Measurements from ENCODE around the gene CENPM. TPM values are rescaled to one million over a fixed set of nuclear protein-coding genes. Genes with fewer than 3 reads are reported as not detected.

CENPM gene
- polyA plus RNA-seq, 4 donors, result 11.2 to 16.2 (median 13.5) TPM

DNA sequence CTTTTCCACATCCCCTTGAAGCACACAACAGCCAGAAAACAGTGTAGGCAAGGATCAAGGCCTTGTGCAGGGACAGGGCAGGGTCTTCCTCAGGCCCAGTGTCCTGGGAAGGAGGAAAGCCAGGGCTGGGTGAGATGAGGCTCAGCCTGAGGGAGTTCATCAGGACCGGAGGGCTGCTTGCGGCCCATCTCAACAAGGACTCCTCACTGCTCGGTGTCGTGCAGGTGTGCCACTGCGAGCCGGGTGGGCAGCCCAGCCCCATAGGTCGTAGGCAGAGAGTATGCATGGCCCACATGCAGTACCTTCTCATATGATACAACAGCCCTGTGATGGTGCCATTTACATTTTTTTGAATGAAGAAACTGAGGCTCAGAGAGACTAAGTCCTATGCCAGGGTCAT lies 44.9 kb downstream of the CENPM start:
- DNase-seq (ENCODE audit: low read depth in 4 of 4, low spot score in 3 of 4), result no peak

DNA sequence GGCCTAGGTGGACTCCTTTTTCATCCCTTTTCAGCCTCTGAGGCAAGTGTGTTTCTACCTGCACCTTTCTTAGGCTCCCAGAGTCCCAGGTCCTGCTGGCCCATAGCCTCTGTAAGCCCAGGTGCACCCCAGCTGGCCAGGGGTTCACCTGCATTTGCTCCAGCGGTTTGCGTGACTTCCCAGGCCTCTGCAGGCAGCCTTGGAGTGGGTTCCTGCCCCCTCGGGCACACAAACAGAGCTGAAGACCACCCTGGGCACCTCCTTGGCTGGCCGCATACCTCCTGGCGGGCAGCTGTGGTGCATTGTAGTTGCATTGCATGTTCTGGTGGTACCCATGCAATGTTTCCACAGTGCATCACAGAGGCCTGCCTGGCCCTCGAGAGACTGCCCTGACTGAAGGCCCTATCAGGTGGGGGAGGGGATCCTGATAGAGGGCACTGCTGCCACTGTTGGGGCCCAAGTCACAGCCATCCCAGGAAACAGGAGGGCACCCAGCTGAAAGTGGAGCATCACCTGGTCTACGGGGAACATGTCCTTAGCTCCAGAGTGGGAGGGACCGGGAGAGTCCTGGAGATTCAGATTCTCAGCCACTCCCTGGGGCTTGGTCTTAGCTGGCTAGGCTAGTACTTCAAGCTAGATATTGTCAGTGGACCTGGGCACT lies 46.2 kb downstream of the CENPM start:
- DNase-seq (ENCODE audit: low read depth in 4 of 4, low spot score in 3 of 4), result no peak

GRCh38 chr22:41899992-41900651 lies 46.8 kb downstream of the CENPM start:
- no peak for DNase-seq (ENCODE audit: low read depth in 4 of 4, low spot score in 3 of 4)

DNA sequence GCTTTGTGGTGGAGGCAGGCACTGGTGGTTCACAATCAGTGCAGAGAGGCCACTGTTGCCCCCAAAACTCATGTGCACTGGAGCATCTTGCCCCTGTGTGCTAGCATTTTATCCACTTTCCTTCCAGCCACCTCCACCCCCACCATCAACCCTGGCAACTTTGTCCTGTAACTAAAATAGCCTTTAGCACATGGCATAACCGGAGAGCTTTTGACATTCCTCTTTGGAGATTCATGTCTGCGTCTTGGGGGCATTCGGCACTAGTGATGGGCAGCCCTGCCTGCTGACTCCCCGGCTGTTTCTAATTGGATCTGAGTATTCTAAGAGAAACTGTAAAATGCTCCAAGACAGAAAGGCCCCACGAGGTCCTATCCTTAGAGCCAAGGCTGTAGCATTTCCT lies 47.8 kb downstream of the CENPM start:
- DNase-seq (ENCODE audit: low read depth in 4 of 4, low spot score in 3 of 4), result no peak

GRCh38 chr22:41898645-41899044 lies 48.3 kb downstream of the CENPM start:
- no peak for DNase-seq (ENCODE audit: low read depth in 4 of 4, low spot score in 3 of 4)

GRCh38 chr22:41893591-41894375 lies 53.2 kb downstream of the CENPM start:
- DNase-seq (ENCODE audit: low read depth in 4 of 4, low spot score in 3 of 4), result no peak

GRCh38 chr22:41892721-41893120 lies 54.2 kb downstream of the CENPM start:
- no peak for DNase-seq (ENCODE audit: low read depth in 4 of 4, low spot score in 3 of 4)

- no peak for DNase-seq (ENCODE audit: low read depth in 4 of 4, low spot score in 3 of 4)
These were observed 55.5 kb downstream of the CENPM start for GRCh38 chr22:41891407-41891806.

Other genes starting within 250 kb of the CENPM start
- 1 to 10 TPM; 1.3 to 2.9 (median 2.4) TPM for gene MEI1, start 247.6 kb downstream of the CENPM start, polyA plus RNA-seq (ENCODE audit: insufficient read length in 4 of 4)
- gene CCDC134, start 146.5 kb downstream of the CENPM start, polyA plus RNA-seq (ENCODE audit: insufficient read length in 4 of 4), result 10 to 100 TPM in 1 of 4 donors, 1 to 10 TPM in 3; 7.4 to 10.6 (median 8.2) TPM
- 100 to 1,000 TPM in 2 of 4 donors, 10 to 100 TPM in 2; 94.0 to 104 (median 101) TPM for gene SREBF2, start 114.0 kb downstream of the CENPM start, polyA plus RNA-seq (ENCODE audit: insufficient read length in 4 of 4)
- under 1 TPM; 0.39 to 0.97 (median 0.59) TPM for gene SHISA8, start 32.1 kb downstream of the CENPM start, polyA plus RNA-seq (ENCODE audit: insufficient read length in 4 of 4)
- 1 to 10 TPM; 1.2 to 2.7 (median 1.8) TPM for gene TNFRSF13C, start 20.3 kb downstream of the CENPM start, polyA plus RNA-seq (ENCODE audit: insufficient read length in 4 of 4)
- 1 to 10 TPM; 4.9 to 7.6 (median 6.8) TPM for gene SEPTIN3, start 22.3 kb upstream of the CENPM start, polyA plus RNA-seq (ENCODE audit: insufficient read length in 4 of 4)
- gene WBP2NL, start 51.6 kb upstream of the CENPM start, polyA plus RNA-seq (ENCODE audit: insufficient read length in 4 of 4), result 1 to 10 TPM; 3.3 to 5.1 (median 4.1) TPM
- gene NAGA, start 123.7 kb upstream of the CENPM start, polyA plus RNA-seq (ENCODE audit: insufficient read length in 4 of 4), result 10 to 100 TPM; 26.3 to 31.1 (median 28.2) TPM
- gene PHETA2, start 127.1 kb upstream of the CENPM start, polyA plus RNA-seq (ENCODE audit: insufficient read length in 4 of 4), result 10 to 100 TPM; 10.4 to 13.4 (median 11.9) TPM
- 100 to 1,000 TPM in 3 of 4 donors, 10 to 100 TPM in 1; 74.2 to 142 (median 111) TPM for gene SMDT1, start 132.5 kb upstream of the CENPM start, polyA plus RNA-seq (ENCODE audit: insufficient read length in 4 of 4)
- gene NDUFA6, start 143.6 kb upstream of the CENPM start, polyA plus RNA-seq (ENCODE audit: insufficient read length in 4 of 4), result 100 to 1,000 TPM; 110 to 133 (median 118) TPM
- 1 to 10 TPM; 2.5 to 7.3 (median 3.5) TPM for gene CYP2D6, start 183.7 kb upstream of the CENPM start, polyA plus RNA-seq (ENCODE audit: insufficient read length in 4 of 4)